GM12801 (cell line): Measurements from ENCODE around the gene UBALD2.

ENCODE experiments used
- TF ChIP-seq, protein P1 (sequence below): IDR thresholded peaks from one replicate; pipeline ENCODE4 v1.5.1; 2011; ENCODE audit warnings: control low read depth; ENCODE audit not compliant: insufficient read length; ENCODE audit errors: extremely low read depth

Gene UBALD2

DNA sequence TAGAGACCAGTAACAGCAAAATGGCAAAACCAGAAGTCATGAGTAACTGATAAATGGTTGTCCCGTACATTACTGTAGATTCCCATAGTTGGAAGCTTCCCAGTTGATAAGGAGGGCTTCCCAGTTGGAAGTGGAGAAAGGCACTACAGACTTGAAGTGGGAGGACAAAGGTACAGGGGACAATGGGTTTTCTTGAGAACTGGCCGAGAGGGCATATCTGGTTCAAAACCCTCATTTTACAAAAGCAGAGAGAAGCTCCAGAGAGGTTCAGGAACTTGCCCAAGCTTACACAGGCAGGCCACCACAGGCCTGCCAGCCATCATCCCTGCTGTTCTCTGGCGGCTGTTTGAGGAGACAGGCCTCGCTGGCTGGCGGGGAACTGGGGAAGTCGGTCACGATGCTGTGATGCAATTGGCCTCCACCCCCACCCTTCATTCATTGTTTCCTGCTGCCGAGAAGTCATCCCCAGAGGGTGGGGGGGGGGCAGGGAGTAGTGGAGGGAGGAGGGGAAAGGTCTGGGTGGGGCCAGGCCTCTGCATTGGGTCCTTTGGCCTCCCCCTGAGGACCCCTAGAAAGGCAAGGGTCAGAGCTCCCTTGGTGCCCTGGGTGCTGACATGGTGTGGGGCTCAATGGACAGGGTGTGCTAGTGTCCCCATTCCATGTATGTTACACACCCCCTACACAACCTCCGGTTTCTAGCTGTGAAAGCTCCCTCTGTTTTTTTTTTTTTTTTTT is 3.0 kb downstream of the UBALD2 start:
- TF ChIP-seq, protein P1, sequence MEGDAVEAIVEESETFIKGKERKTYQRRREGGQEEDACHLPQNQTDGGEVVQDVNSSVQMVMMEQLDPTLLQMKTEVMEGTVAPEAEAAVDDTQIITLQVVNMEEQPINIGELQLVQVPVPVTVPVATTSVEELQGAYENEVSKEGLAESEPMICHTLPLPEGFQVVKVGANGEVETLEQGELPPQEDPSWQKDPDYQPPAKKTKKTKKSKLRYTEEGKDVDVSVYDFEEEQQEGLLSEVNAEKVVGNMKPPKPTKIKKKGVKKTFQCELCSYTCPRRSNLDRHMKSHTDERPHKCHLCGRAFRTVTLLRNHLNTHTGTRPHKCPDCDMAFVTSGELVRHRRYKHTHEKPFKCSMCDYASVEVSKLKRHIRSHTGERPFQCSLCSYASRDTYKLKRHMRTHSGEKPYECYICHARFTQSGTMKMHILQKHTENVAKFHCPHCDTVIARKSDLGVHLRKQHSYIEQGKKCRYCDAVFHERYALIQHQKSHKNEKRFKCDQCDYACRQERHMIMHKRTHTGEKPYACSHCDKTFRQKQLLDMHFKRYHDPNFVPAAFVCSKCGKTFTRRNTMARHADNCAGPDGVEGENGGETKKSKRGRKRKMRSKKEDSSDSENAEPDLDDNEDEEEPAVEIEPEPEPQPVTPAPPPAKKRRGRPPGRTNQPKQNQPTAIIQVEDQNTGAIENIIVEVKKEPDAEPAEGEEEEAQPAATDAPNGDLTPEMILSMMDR = no peak

DNA sequence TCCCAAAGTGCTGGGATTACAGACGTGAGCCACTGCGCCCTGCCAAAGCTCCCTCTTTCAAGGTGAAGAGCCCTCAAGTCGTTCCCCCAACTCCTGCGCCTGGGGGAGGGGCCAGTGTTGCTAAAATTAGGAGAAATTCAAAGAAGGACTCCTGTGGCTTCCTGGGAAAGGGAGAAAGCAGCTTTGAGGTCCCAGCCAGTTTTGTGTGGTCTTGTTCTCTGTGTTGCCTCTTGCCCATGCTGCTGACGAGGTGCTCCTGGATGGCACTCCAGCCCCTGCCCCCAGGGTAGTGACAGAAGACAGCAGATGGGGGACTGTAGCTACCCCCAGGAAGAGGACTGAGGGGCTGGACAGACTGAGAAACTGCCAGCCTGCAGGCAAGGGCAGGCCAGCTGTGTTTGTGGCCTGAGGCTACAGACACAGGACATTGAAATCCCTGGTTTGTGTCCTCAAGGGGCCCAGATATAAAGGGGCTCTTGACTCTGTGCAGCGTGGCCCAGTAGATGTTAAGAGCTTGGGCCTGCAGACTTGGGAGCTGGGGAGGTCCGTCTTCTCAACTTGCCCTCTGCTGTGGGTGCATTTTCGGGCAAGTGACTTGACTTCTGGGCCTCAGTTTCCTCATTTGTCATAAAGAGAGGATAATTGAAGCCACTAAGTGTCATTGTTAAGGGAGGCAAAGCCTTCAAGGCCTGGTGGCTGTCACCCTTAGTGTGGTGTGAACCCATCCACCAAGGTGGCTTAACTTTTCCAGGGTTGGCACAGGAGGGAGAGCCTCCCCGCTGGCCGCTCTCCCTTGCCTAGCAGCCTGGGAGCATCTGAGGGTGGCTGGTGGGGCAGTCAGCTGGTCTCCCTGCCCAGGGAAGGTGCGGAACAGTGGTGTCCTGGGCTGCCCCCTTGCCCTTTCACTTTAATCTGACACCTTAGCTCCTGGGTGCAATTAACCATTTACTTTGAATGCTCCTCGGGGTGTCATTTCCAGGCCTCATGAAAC is 4.1 kb downstream of the UBALD2 start:
- TF ChIP-seq, protein P1 = no peak

DNA sequence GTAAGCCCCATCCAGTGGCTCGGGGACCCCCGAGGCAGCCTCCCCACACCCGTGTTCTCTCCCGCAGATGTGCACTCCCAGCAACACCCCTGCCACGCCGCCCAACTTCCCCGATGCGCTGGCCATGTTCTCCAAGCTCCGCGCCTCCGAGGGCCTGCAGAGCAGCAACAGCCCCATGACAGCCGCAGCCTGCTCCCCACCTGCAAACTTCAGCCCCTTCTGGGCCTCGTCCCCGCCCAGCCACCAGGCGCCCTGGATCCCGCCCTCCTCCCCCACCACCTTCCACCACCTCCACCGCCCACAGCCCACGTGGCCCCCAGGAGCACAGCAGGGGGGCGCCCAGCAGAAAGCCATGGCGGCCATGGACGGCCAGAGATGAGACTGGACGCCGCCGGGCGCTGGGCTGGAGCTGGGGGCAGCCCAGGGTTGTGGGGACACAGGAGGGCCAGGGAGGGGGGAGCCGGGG is 5.0 kb downstream of the UBALD2 start:
- TF ChIP-seq, protein P1 = no peak

DNA sequence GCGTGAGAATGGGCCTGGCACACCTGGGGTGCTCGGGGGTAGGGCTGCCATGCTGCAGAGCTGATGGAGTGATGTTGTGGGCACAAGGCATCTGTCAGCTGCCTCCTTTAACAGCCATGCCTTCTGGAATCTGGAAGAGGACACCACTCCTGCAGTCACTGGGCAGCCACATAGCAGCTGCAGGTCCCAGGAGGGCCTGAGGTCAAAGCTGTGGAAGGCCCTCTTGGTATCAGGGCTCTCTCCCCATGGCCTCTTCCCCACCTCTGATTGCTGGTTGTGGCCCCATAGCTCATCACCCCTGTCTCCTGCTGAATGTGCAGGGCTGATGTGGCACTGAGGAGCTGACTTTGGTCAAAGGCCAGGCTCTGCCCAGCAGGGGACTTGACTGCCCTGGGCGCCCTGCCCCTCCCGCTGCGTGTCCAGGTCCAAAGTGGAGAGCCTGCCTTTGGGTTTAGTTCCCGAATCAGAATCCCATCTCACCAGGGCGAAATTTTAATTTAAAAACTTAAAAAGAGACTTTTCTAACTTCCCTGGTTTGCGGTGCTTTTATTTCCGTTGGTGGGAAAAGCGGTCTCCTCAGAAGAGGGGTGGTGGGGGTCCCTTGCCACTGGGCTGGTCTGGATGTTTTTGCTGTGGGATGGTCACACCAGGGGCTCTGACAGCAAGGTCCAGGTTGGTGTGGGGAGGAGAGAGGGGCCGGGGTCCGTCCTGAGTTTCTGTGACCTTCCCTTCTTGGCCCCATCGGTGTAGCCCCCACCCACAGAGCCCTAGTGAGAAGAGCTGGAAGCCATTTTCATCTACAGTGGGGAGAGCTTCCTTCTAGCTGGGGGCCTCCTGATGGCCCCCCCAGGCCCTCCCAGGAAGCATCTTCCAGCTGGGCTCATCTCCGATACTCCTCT is 5.9 kb downstream of the UBALD2 start:
- TF ChIP-seq, protein P1 = no peak

DNA sequence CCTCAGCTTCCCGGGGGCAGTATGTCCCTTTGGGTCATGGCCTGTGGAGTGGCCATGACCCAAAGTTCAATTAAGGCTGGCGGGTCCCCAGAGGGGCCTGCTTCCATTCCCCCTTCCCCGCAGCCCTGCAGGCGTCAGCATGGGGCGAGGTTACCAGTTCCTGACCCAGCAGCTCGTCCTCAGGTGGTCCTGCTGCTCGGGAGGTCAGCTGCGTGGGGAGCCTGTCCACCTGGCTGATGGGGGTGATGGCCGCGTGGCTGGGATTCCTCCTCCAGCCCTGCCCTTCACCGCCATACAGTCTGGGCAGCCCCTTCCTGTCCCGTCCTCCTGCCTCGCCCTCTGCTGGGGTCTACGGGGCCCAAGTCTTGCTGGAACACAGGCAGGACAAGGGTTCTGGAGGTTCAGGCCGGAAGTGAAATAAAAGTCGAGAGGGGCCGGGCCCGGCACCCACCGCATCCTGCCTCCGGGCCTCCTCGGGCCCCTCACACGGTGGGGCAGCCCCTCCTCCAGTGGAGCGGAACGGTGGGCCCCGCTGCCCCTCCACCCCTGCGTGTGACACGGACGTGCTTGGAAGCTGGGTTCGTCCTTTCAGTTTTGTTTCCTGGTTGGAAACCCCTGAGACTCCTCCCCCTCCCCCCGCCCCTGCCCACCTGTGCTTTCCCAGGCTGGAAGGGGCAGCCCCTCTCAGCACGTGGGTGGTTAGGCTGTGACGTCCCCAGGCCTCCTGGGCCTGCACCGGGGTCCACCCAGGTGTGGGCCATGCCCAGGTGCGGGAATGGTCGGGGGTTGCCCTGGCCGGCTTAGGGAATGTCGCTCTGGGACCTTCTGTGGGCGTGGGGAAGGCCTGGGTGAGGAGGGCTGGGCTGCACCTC is 6.8 kb downstream of the UBALD2 start:
- TF ChIP-seq, protein P1 = no peak

DNA sequence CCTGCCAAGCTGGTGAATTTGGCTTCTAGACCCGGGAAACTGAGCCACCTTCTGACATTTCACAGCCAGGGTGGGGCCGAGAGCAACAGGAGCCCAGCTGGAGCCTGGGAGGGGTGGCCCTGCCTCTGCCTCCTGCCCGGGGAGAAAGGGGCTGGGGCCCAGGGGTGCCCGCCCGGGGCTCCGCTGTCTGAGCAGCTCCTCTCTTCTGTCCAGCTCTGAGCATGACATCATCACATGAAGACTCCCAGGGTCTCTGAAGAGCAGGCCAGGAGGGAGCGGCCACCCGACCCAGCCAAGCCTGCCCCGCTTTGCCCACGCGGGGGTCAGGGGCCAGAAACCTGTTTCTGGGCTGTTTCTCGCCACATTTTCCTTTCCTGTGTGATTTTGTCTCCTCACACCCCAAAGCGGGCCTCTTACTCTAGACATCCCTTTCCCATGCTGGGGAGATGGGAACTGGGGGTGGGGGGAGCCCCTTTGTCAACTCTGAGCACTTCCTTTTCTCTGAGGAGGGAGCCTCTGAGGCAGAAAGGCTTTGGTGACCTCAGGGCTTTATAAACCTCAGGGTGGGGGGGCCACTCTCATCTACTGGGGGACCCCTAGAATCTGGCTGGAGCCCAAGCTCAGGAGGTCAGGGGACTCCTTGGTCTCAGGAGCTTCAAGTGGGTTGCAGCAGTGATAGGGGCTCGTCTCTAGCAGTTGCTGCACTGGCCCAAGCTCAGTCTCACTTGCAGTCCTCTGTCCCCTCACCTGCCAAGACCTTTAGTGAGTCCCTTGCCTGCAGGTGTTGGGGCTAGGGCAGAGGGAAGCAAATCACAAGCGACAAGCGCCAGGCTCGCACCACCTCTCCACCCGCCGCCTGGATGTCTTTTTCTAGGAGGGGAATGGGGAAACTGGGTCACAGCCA is 7.6 kb downstream of the UBALD2 start:
- TF ChIP-seq, protein P1 = no peak
